Stimulated activated CD4-positive, alpha-beta T cell treated with anti-CD3 and anti-CD28 coated beads, TNF-alpha, amount 100 ng/mL, for 4 hours (primary cell): ENCODE data around the gene ODAD2.

Source experiments
- DNase-seq, 3 experiments: peaks; one replicate each; pipeline ENCODE4 v3.0.0-alpha.2; 2020; ENCODE audit warnings: low read depth in 3 of 3

Gene ODAD2

GRCh38 chr10:27774831-27775230 is 224.0 kb downstream of the ODAD2 start:
- no peak for DNase-seq

- DNase-seq: no peak
Observed at GRCh38 chr10:27771231-27771630, 227.6 kb downstream of the ODAD2 start.

- no peak for DNase-seq
Observed at GRCh38 chr10:27770181-27770580, 228.7 kb downstream of the ODAD2 start.
